PC-3 (cell line): ENCODE results near the gene FN3KRP.

Experiments
- EZH2 ChIP-seq: fragments of 300-600 bp; sonication (generic); IDR thresholded peaks from one replicate; pipeline ENCODE4 v1.6.1; 2017; ENCODE audit warnings: antibody characterized with exemption, mild to moderate bottlenecking, low read length; ENCODE audit not compliant: unreplicated experiment
- EZH2phosphoT487 ChIP-seq: fragments of 300-600 bp; sonication (generic); IDR thresholded peaks from 2 replicates; pipeline ENCODE4 v1.6.1; 2018; ENCODE audit warnings: mild to moderate bottlenecking, antibody characterized with exemption, low read length, borderline replicate concordance
- TF ChIP-seq, protein P1 (sequence below): fragments of 300-600 bp; sonication (generic); conservative IDR thresholded peaks from 2 replicates; pipeline ENCODE4 v1.5.1; 2017; ENCODE audit warnings: antibody characterized with exemption, low read depth, mild to moderate bottlenecking, low read length

DNA sequence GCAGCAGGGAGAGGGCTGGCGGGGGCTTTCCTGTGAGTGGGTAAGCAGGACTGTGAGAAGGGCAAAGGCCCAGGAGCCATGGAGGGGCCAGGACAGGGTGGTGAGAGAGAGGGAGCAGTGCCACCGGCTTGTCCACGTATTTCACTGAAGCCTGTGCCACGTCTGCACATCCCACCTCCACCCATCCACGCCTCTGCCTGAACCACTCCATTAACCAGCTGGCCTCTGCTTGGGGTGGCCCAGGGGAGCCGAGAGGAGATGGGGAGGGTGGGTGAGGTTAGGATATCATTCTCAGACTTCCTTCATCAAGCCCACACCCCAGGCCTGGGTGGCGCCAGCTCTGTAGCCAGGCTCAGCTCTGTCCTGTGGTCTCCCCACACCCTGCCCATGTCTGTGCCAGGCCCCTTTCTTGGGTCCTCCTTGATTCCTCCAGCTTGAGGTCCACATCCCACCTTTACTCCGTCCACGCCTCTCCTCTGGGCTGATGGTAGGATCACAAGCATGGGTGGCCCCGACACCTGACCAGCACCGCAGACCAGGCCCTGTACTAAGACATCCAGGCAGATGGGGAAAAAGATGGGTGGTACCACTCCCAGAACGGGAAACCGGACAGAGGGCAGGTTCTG, 15.7 kb downstream of the FN3KRP start:
- TF ChIP-seq, protein P1, sequence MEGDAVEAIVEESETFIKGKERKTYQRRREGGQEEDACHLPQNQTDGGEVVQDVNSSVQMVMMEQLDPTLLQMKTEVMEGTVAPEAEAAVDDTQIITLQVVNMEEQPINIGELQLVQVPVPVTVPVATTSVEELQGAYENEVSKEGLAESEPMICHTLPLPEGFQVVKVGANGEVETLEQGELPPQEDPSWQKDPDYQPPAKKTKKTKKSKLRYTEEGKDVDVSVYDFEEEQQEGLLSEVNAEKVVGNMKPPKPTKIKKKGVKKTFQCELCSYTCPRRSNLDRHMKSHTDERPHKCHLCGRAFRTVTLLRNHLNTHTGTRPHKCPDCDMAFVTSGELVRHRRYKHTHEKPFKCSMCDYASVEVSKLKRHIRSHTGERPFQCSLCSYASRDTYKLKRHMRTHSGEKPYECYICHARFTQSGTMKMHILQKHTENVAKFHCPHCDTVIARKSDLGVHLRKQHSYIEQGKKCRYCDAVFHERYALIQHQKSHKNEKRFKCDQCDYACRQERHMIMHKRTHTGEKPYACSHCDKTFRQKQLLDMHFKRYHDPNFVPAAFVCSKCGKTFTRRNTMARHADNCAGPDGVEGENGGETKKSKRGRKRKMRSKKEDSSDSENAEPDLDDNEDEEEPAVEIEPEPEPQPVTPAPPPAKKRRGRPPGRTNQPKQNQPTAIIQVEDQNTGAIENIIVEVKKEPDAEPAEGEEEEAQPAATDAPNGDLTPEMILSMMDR: no peak
- TF ChIP-seq EZH2phosphoT487 (no peak), EZH2 (no peak)
